ENCODE results near the gene CYTH1.

- TF ChIP-seq CTCF (IDR thresholded peaks at IDR 0.05), result no peak
- TF ChIP-seq MXD4 (CRISPR knock-in tag; IDR thresholded peaks at IDR 0.05; ENCODE audit: borderline replicate concordance), result no peak
- no peak for TF ChIP-seq USF1 (CRISPR knock-in tag; IDR thresholded peaks at IDR 0.05)
- no peak for TF ChIP-seq NFYB (CRISPR knock-in tag; conservative IDR thresholded peaks at IDR 0.05; ENCODE audit: low read depth)
- no peak for TF ChIP-seq ZNF121 (CRISPR knock-in tag; IDR thresholded peaks at IDR 0.05)
- TF ChIP-seq CREM (CRISPR knock-in tag; IDR thresholded peaks at IDR 0.05), result no peak
These were observed 94.9 kb downstream of the CYTH1 start for GRCh38 chr17:78687125-78687524.

Measured in WTC11 (cell line).